GM23248 (cell line): ENCODE results near the gene MRPL4. TPM values are rescaled to one million over a fixed set of nuclear protein-coding genes. Genes with fewer than 3 reads are reported as not detected.
A peak's percentile ranks its signal among the peaks of the same experiment; 100 is the strongest.
"Not testable (repeated sequence)": the region's sequence is repeated elsewhere in the genome, so short reads cannot be mapped to it uniquely, and the experiment has no call there.

Experiments
- DNase-seq: peaks from one replicate; pipeline ENCODE4 v3.0.0-alpha.2; 2015
- H2AFZ ChIP-seq: fragments of 200-600 bp; sonication (generic); 2 replicates; pipeline ENCODE4 v1.6.1; 2016; ENCODE audit warnings: antibody characterized with exemption
- H3F3A ChIP-seq: fragments of 200-600 bp; sonication (generic); 2 replicates; pipeline ENCODE4 v1.6.1; 2016; ENCODE audit warnings: mild to moderate bottlenecking, antibody characterized with exemption, mixed run types; ENCODE audit not compliant: insufficient read depth
- H3K27ac ChIP-seq: fragments of 200-600 bp; sonication (generic); 2 replicates; pipeline ENCODE4 v1.5.1; 2016; ENCODE audit warnings: mild to moderate bottlenecking
- H3K27me3 ChIP-seq: fragments of 200-600 bp; sonication (generic); replicated peaks from 2 replicates; pipeline ENCODE4 v1.6.1; 2016; ENCODE audit warnings: mild to moderate bottlenecking; ENCODE audit not compliant: insufficient read depth
- H3K36me3 ChIP-seq: fragments of 200-600 bp; sonication (generic); 2 replicates; pipeline ENCODE4 v1.6.1; 2016; ENCODE audit warnings: low read depth, mild to moderate bottlenecking
- H3K4me1 ChIP-seq: fragments of 200-600 bp; sonication (generic); 2 replicates; pipeline ENCODE4 v1.6.1; 2016; ENCODE audit warnings: mild to moderate bottlenecking; ENCODE audit not compliant: insufficient read depth
- H3K4me2 ChIP-seq: fragments of 200-600 bp; sonication (generic); one replicate; pipeline ENCODE4 v1.6.1; 2016; ENCODE audit warnings: mild to moderate bottlenecking; ENCODE audit not compliant: unreplicated experiment
- H3K4me3 ChIP-seq: fragments of 200-600 bp; sonication (generic); 2 replicates; pipeline ENCODE4 v1.5.1; 2016; ENCODE audit warnings: mild to moderate bottlenecking
- H3K79me2 ChIP-seq: fragments of 200-600 bp; sonication (generic); 2 replicates; pipeline ENCODE4 v1.6.1; 2016; ENCODE audit warnings: mild to moderate bottlenecking; ENCODE audit not compliant: insufficient read depth
- H3K9ac ChIP-seq: fragments of 200-600 bp; sonication (generic); 2 replicates; pipeline ENCODE4 v1.6.1; 2016; ENCODE audit warnings: mild to moderate bottlenecking
- H3K9me2 ChIP-seq: fragments of 200-600 bp; sonication (generic); 2 replicates; pipeline ENCODE4 v1.6.1; 2016; ENCODE audit warnings: mixed run types, mild to moderate bottlenecking, moderate library complexity; ENCODE audit not compliant: insufficient read depth
- H3K9me3 ChIP-seq: fragments of 200-600 bp; sonication (generic); one replicate; pipeline ENCODE4 v1.6.1; 2017; ENCODE audit warnings: low read depth
- H4K20me1 ChIP-seq: fragments of 200-600 bp; sonication (generic); 2 replicates; pipeline ENCODE4 v1.6.0; 2016; ENCODE audit not compliant: insufficient read depth
- EZH2 ChIP-seq: fragments of 200-600 bp; sonication (generic); IDR thresholded peaks from 2 replicates; pipeline ENCODE4 v1.6.1; 2018; ENCODE audit warnings: antibody characterized with exemption, mild to moderate bottlenecking; ENCODE audit not compliant: insufficient read depth, poor library complexity, severe bottlenecking
- EZH2phosphoT487 ChIP-seq: fragments of 200-600 bp; sonication (generic); IDR thresholded peaks from 2 replicates; pipeline ENCODE4 v1.6.1; 2018; ENCODE audit warnings: antibody characterized with exemption, moderate library complexity, mild to moderate bottlenecking, low read depth; ENCODE audit not compliant: insufficient read depth
- WGBS, 2 experiments: methylation state at CpG; one replicate each; pipeline ENCODE4 v1.1.6; 2015 to 2017; ENCODE audit warnings: low lambda C conversion rate in 2 of 2, low coverage in 1 of 2; ENCODE audit errors: missing lambda C conversion rate in 2 of 2; 5-methylcytosine and 5-hydroxymethylcytosine counted together
- in situ Hi-C: fragments of 300-500 bp; cut with MboI; formaldehyde crosslinking; loops from 2 replicates; pipeline ENCODE4 v1.15.0; 2020
- polyA plus RNA-seq: library from polyadenylated mRNA; unstranded; fragments of >200 nt; fragmentation: Nextera tagmentation; extraction: Ambion mirVana; gene quantifications from 2 replicates; pipeline ENCODE4 v1.2.1, GENCODE V29; 2016
- total RNA-seq: library from RNA; depleted of rRNA; stranded (reverse); fragments of >200 nt; shearing (Covaris generic); gene quantifications from 2 replicates; pipeline ENCODE4 v1.2.3, GENCODE V29; 2014

The MRPL4 gene
- total and polyA plus RNA-seq, 2 experiments from 2014 or later = 73.9 to 101 TPM

DNA sequence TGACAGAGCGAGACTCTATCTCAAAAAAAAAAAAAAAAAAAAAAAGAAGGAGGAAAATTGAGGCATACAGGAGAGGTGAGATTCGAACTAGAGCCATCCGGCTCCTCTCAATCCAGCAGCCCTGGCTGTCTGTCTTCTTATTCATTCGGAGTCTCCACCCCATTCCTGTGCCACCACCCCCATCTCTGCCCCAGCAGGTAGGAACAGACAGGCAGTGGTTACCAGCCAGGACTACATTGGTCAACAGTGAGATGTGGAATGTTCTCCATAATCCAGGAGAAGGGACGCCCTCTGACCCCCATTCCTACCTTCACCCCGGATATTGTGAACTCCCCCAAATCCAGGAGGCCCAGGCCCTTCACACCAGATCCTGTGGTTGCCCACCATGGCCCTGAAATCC, 14.3 kb upstream of the MRPL4 start:
- Histone ChIP-seq H3K27ac (peak overlapping the region; percentile 67), H3K9me3 (no peaks in the 10 kb centered on the region), H3K27me3 (no peaks in the 10 kb centered on the region), H4K20me1 (no peaks in the 10 kb centered on the region), H3F3A (peaks cover 7% of the 10 kb centered on the region; the same call in 1 of the 2 replicates), H3K36me3 (no peaks in the 10 kb centered on the region), H3K9me2 (no peaks in the 10 kb centered on the region), H3K9ac (peak overlapping the region; percentile 47; the same call in 1 of the 2 replicates), H2AFZ (peak overlapping the region; percentile 66), H3K4me2 (no peak overlapping the region), H3K4me3 (no peak overlapping the region), H3K79me2 (no peaks in the 10 kb centered on the region), H3K4me1 (peaks cover 10% of the 10 kb centered on the region; the same call in 1 of the 2 replicates)
- no peak for DNase-seq
- TF ChIP-seq EZH2 (no peak), EZH2phosphoT487 (no peak)
- WGBS, 2 experiments = 41 to 60% methylated on average over 3 to 6 of the region's 6 CpGs
- in situ Hi-C loops = loop anchor here (25.0 kb wide), 1 partner anchor 300 kb away; the partner anchor contains the start of gene OLFM2

GRCh38 chr19:10238172-10238783, 13.7 kb upstream of the MRPL4 start:
- no peaks in the 10 kb centered on the region for H3K27me3 ChIP-seq
- H3K9me2 ChIP-seq = no peaks in the 10 kb centered on the region
- no peaks in the 10 kb centered on the region for H4K20me1 ChIP-seq
- H3F3A ChIP-seq = peaks cover 7% of the 10 kb centered on the region; the same call in 1 of the 2 replicates
- peaks cover 10% of the 10 kb centered on the region; the same call in 1 of the 2 replicates for H3K4me1 ChIP-seq
- no peak overlapping the region for H3K4me2 ChIP-seq
- H3K9me3 ChIP-seq = no peaks in the 10 kb centered on the region
- H3K4me3 ChIP-seq = no peak overlapping the region
- no peaks in the 10 kb centered on the region for H3K36me3 ChIP-seq
- in situ Hi-C loops = loop anchor here (25.0 kb wide), 1 partner anchor 301 kb away; the partner anchor contains the start of gene OLFM2
- peak overlapping the region; percentile 47 for H3K9ac ChIP-seq
- TF ChIP-seq EZH2 (no peak), EZH2phosphoT487 (no peak)
- H3K27ac ChIP-seq = peak overlapping the region; percentile 67
- H2AFZ ChIP-seq = peak overlapping the region; percentile 66
- 13 to 23% methylated on average over 11 to 12 of the region's 12 CpGs for WGBS, 2 experiments
- peak; percentile 83 for DNase-seq
- no peaks in the 10 kb centered on the region for H3K79me2 ChIP-seq

DNA sequence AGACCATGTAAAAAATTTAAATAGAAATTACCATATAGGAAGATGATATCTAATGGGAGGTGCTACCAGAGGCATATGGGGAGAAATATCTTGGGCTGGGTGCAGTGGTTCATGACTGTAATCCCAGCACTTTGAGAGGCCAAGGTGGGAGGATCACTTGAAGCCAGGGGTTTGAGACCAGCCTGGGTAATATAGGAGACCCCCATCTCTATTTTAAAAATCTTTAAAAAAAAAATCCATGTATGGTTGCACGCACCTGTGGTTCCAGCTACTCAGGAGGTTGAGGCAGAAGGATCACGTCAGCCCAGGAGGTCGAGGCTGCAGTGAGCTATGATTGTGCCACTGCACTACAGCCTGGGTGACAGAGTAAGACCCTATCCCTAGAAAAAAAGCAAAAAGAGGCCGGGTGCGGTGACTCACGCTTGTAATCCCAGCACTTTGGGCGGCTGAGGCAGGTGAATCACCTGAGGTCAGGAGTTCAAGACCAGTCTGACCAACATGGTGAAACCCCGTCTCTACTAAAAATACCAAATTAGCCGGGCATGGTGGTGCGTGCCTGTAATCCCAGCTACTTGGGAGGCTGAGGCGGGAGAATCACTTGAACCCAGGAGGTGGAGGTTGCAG, 10.1 kb upstream of the MRPL4 start:
- H3K4me3 ChIP-seq, H4K20me1 ChIP-seq, DNase-seq, H2AFZ ChIP-seq, H3F3A ChIP-seq, H3K27ac ChIP-seq, H3K27me3 ChIP-seq, H3K9me2 ChIP-seq, H3K36me3 ChIP-seq, H3K4me2 ChIP-seq, H3K9ac ChIP-seq, H3K9me3 ChIP-seq, H3K79me2 ChIP-seq: not testable (repeated sequence)
- peaks cover 20% of the 10 kb centered on the region for H3K4me1 ChIP-seq
- in situ Hi-C loops = loop anchor here (25.0 kb wide), 1 partner anchor 305 kb away; the partner anchor contains the start of gene OLFM2
- 90 to 95% methylated on average over 9 to 11 of the region's 11 CpGs for WGBS, 2 experiments

DNA sequence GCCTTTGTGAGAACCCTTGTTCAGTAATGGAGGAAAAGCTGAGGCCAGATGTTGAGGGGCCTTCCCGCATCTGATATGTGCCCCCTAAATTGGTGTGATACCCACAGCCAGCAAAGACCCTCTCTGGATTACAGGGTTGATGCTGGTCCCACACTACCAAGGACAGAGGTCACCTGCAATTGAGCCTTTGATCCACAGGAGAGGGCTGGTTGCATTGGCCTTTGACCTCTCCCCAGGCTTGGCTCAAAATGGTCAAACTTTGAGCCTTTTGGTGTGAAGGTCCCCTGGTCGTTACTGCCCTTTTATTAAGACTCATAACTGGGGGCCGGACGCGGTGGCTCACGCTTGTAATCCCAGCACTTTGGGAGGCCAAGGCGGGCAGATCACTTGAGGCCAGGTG, 8.4 kb upstream of the MRPL4 start:
- in situ Hi-C loops = loop anchor here (25.0 kb wide), 1 partner anchor 306 kb away; the partner anchor contains the start of gene OLFM2
- TF ChIP-seq EZH2 = no peak
- no peak for DNase-seq
- Histone ChIP-seq H3K36me3 (no peaks in the 10 kb centered on the region), H3K4me3 (no peak overlapping the region), H3K4me1 (peaks cover 10% of the 10 kb centered on the region), H3K9me2 (no peaks in the 10 kb centered on the region), H3K27ac (no peak overlapping the region), H4K20me1 (no peaks in the 10 kb centered on the region), H2AFZ (no peak overlapping the region), H3F3A (0 out of 2 replicates have a peak, but pooled peaks cover 3% of the 10 kb centered on the region), H3K79me2 (no peaks in the 10 kb centered on the region), H3K9me3 (no peaks in the 10 kb centered on the region), H3K9ac (no peak overlapping the region), H3K27me3 (no peaks in the 10 kb centered on the region), H3K4me2 (no peak overlapping the region)
- WGBS, 2 experiments = 80 to 85% methylated on average over 7 of the region's 7 CpGs
